ENCODE data around the gene ZNF140.

GRCh38 chr12:133156125-133156690 lies 75.5 kb downstream of the ZNF140 start:
- TF ChIP-seq CTCF (conservative IDR thresholded peaks at IDR 0.05 in 1 of 2, IDR thresholded peaks at IDR 0.05 in 1 of 2; ENCODE audit: extremely low read depth in 1 of 2, insufficient read depth in 1 of 2, low read depth in 1 of 2, low read length in 2 of 2) (no peak), EZH2 (IDR thresholded peaks at IDR 0.05; ENCODE audit: borderline replicate concordance, low read length) (no peak)
